ENCODE measurements around the gene PHLDA1. TPM values are rescaled to one million over a fixed set of nuclear protein-coding genes. Genes with fewer than 3 reads are reported as not detected.
A peak's percentile ranks its signal among the peaks of the same experiment; 100 is the strongest.

Gene PHLDA1
- total and polyA plus RNA-seq, 10 of the 15 experiments (the other 5 are each of a cell fraction or from before 2014, with no cell fraction given) = 0.66 to 14.2 (median 1.3) TPM

- Histone ChIP-seq H4K20me1 (ENCODE audit: control insufficient read depth, insufficient read depth) (no peaks in the 10 kb centered on the region), H3K4me3 (no peak overlapping the region), H3K27ac (ENCODE audit: control insufficient read depth, insufficient read depth) (no peak overlapping the region), H2AFZ (ENCODE audit: control insufficient read depth, low read depth, low read length) (no peak overlapping the region), H3K4me2 (ENCODE audit: control insufficient read depth, insufficient read depth) (no peak overlapping the region), H3K79me2 (ENCODE audit: control insufficient read depth, insufficient read depth, low read length) (no peaks in the 10 kb centered on the region), H3K9ac (ENCODE audit: control insufficient read depth, insufficient read depth, low read length) (no peak overlapping the region), H3K9me3 (replicated peaks; ENCODE audit: control insufficient read depth, insufficient read depth, low read length) (no peaks in the 10 kb centered on the region), H3K36me3 (ENCODE audit: control insufficient read depth in 2 of 2, insufficient read depth in 2 of 2, low read length in 1 of 2) (no peaks in the 10 kb centered on the region), H3K4me1 (ENCODE audit: control insufficient read depth, insufficient read depth, low read length) (peaks cover 18% of the 10 kb centered on the region), H3K27me3 (replicated peaks in 1 of 2; ENCODE audit: control insufficient read depth in 2 of 2, insufficient read depth in 2 of 2, low read length in 1 of 2) (no peaks in the 10 kb centered on the region)
- no TSS peak for BruUV-seq (replicated peaks)
- CTCF ChIA-PET = interaction anchor here (0.5 to 2.3 kb wide), 2 partner anchors 46 to 203 kb away, joined by 3 to 5 read pairs; partner anchors contain the start of gene PHLDA1
- intact Hi-C loops (cut with micrococcal nuclease; ENCODE audit: unreplicated experiment) (no loop called here), in situ Hi-C loops (cut with MboI) (no loop called here)
- POLR2A ChIA-PET = interaction anchor here (0.8 to 11.0 kb wide), 3 partner anchors 9 to 46 kb away, joined by 3 to 111 read pairs (median 6); partner anchors contain the start of gene PHLDA1
- ATAC-seq = no peak
- 71% methylated on average over 7 of the region's 7 CpGs for WGBS (ENCODE audit: insufficient coverage, insufficient replicate concordance, low lambda C conversion rate, missing lambda C conversion rate)
- DNase-seq (ENCODE audit: low read depth, low spot score) = no peak
- RAD21 ChIA-PET (ENCODE audit: unreplicated experiment) = interaction anchor here (1.5 to 7.7 kb wide), 2 partner anchors 50 to 501 kb away, joined by 5 to 82 read pairs; no protein-coding TSS in a partner anchor
- SMC1A ChIA-PET (ENCODE audit: uncharacterized antibody, unreplicated experiment) = interaction anchor here (0.9 to 14.9 kb wide), 6 partner anchors 10 to 343 kb away, joined by 3 to 327 read pairs (median 4); partner anchors contain the start of gene PHLDA1
- FAIRE-seq = no peak
- no peak for TF ChIP-seq JUNB (IDR thresholded peaks at IDR 0.05)
- peak in 1 of 2 experiments; percentile 23; a peak in 1 of 4 replicates for TF ChIP-seq BHLHE40 (IDR thresholded peaks at IDR 0.05; ENCODE audit: borderline replicate concordance in 1 of 2, low read depth in 2 of 2, low read length in 1 of 2)
- no peak for TF ChIP-seq STAT1 (conservative IDR thresholded peaks at IDR 0.05)
- no peak for TF ChIP-seq PKNOX1 (IDR thresholded peaks at IDR 0.05)
- no peak for TF ChIP-seq PRDM15 (CRISPR knock-in tag; IDR thresholded peaks at IDR 0.05)
- TF ChIP-seq HDGF (IDR thresholded peaks at IDR 0.05) = peak; percentile 68; the same call in 1 of the 2 replicates
- no peak for TF ChIP-seq TCF3 (IDR thresholded peaks at IDR 0.05; ENCODE audit: borderline replicate concordance, insufficient read depth, low read depth, low read length)
- TF ChIP-seq DPF2 (IDR thresholded peaks at IDR 0.05) = 0 out of 2 replicates have a peak, but pooled peaks have one; percentile 14
- no peak for TF ChIP-seq YBX1 (IDR thresholded peaks at IDR 0.05)
- TF ChIP-seq TCF7 (IDR thresholded peaks at IDR 0.05; ENCODE audit: borderline replicate concordance) = no peak
- no peak for TF ChIP-seq STAT3 (IDR thresholded peaks at IDR 0.05; ENCODE audit: low read depth, low read length)
- TF ChIP-seq IKZF2 (IDR thresholded peaks at IDR 0.05) = peak in 1 of 2 experiments; percentile 41; a peak in 1 of 4 replicates
- no peak for TF ChIP-seq NR2F1 (conservative IDR thresholded peaks at IDR 0.05)
- no peak for TF ChIP-seq LARP7 (IDR thresholded peaks at IDR 0.05)
- TF ChIP-seq TAF1 (IDR thresholded peaks at IDR 0.05; ENCODE audit: borderline replicate concordance, low read depth, low read length) = no peak
- TF ChIP-seq USF2 (IDR thresholded peaks at IDR 0.05; ENCODE audit: borderline replicate concordance, low read depth, low read length) = no peak
- no peak for TF ChIP-seq RAD21 (IDR thresholded peaks at IDR 0.05; ENCODE audit: insufficient read depth, low read depth, low read length)
- no peak for TF ChIP-seq SREBF2 (IDR thresholded peaks at IDR 0.05; ENCODE audit: low read length)
Measured at GRCh38 chr12:75984577-75985182, 46.9 kb downstream of the PHLDA1 start.
